ENCODE results near the gene ITPRID2.
"Not testable (repeated sequence)": the region's sequence is repeated elsewhere in the genome, so short reads cannot be mapped to it uniquely, and the experiment has no call there.

The ITPRID2 gene

DNA sequence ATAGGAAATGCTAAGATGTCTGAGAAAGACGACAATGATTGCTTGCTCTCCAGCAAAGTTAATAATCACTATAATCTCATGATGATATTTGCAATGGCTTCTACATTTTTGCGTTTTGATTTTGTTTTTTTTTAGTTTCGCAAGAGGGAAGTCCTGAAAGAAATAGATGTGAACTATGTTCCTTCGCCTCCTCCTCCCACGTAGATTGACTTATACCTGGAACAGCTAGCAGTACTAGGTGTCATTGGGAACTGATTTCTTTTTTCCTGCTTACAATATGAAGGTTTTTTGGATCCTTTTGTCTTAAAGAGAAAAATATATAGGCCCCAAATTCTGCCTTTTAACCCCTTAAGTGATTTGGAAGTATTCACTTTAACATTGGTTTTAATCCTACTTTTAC, 26.7 kb downstream of the ITPRID2 start:
- no peak for DNase-seq

- no peak for DNase-seq
These were observed 31.6 kb downstream of the ITPRID2 start for GRCh38 chr2:181923121-181923520.

DNA sequence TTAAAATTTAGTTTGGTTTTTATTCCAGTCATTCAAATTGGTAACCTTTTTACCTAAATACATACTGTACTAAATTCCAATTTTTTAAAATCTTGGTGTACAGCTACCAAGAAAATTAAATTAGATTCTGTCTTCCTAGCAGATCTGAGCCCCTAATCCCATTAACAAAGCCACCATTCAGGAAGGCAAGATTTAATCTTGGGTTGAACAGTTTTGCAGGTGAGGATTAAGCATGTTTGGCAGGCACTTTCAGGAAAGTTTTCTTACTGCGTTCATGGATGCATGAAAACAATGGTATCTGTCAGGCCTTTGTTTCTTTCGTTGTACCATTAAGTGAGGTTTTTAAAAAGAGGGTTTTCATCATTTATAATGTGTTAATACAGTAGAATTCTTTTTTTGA, 32.8 kb downstream of the ITPRID2 start:
- no peak for DNase-seq

DNA sequence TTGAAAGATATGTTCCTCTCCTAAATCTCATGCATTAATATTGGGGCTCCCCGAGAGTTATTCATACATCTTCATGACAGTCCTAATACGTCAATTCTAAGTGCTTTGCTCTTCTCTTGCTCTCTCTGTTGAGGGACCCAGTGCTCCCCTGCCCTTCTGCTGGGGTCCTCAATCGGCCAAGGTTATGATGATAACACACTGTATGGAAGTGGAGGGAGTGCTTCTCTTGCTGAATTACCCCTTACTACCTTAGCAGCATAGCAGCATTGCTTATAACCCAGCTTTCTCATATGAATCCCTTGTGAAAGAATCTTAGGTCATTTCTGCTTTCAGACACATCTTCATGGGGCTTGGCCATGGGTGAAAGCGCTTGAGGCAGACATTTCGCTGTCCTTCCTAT, 43.2 kb downstream of the ITPRID2 start:
- DNase-seq, result no peak

DNA sequence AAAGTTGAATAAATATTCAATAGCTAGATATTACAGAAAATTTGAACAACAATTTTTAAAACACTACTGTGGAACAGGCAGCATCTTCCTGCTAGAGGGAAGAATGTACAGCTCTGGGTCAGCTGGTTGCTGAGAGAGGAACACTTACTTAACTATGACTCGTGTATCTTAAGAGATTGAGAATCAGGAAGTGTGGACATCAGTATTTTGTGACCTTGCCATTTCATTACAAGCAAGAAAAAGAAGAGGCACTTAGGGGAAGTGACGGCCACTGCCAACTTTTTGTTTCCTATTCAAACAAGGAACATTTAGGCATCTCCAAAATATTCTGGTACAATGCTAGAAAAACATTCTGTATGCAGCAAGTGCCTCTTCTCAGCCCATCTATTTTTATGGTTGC, 45.9 kb downstream of the ITPRID2 start:
- no peak for DNase-seq

DNA sequence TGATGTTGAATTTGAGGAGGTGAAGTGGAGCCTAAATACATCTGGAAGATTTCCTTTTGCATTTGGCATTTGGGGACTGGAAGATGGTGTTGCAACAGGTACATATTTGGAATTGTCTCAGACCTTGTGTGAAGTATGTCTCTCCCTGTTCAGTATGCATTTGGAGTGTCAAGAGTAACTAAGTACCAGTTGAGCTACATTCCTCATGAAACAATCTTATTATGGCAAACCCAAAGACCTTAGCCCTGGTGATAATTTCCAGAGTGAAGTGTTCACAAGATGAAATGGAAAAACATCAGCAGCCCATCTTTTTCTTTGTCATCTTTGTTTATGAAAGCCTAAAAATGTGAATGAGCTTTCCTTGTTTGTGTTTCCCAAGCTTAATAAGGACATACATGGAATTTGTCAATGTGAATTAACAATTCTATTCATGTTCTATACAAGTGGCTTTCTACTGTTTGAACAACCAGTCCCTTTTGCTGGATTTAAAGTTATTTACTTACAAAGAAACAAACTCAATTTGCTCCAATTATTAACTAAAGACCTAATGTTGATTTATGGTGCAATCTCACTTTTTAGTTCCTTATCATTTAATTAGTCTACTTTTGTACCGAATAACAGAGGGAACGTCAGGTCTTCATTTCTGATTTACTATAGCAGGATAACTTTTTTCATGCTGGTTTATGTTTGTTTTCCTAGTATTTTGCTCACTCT, 52.0 kb downstream of the ITPRID2 start:
- no peak for DNase-seq

DNA sequence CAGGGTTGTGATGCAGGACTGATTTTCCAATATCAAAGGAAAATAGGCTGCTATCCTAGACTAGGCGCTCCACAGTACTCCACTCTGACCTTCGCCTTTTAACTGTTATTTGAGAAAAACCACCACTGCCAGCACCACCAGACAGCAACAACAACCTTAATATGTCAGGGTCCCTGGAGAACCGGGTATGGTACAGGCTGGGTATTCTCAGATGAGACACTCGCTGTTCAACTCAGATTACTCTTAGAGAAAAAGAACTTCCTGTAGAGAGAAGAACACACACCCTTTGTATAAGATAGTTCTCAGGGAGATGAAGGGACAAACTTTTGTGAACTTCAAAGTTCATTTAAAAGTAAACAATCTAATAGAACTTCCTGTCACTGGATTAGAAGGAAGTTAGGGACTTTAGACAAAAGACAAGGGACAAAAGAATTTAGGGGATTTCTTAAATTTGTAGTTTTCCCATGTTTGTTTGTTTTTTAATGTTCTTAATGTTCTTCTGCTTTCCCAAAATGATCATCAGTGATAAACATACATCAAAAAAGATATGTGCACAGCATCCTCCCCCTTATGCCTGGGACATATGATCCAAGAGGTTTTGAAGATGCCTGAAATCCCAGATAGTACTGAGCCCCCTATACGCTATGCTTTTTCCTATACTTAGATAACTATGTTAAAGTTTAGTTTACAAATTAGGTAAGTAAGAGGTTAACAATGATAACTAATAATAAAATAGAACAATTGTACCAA, 52.8 kb downstream of the ITPRID2 start:
- no peak for DNase-seq

DNA sequence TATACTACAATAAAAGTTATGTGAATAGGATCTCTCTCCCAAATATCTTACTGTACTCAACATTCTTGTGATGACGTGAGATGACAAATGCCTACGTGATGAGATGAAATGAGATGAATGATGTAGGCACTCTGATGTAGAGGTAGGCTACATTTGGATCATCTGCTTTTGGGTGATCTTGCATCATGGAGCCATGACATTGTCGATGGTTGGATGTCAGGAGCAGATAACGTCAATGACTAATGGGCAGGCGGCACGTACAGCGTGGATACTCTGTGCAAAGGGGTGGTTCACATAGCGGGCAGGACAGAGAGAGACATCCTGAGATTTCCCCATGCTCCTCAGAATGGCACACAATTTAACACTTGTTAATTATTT, 53.4 kb downstream of the ITPRID2 start:
- no peak for DNase-seq

- DNase-seq, result no peak
These were observed 55.1 kb downstream of the ITPRID2 start for GRCh38 chr2:181946444-181947127.

- DNase-seq, result no peak
These were observed 55.7 kb downstream of the ITPRID2 start for GRCh38 chr2:181947273-181947672.

- DNase-seq, result no peak
These were observed 56.7 kb downstream of the ITPRID2 start for GRCh38 chr2:181948227-181948626.

DNA sequence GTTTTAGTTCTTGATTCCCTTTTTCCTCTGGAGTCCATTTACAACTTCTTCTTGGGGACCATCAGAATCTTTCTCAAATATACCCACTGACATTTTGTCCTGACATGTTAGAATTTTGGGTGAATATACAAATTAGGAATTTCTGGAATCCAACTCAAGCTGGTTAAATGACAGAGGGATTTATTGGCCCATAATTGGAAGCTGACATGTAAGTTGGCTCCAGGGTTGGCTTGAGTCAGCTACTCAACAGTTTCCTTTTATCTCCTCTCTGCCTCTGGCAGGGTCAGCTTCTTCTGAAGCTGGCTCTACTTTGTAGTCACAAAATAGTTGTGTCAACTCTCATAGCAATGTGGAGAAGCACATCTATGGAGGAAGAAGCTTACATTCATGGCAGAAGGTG, 57.5 kb downstream of the ITPRID2 start:
- no peak for DNase-seq

DNA sequence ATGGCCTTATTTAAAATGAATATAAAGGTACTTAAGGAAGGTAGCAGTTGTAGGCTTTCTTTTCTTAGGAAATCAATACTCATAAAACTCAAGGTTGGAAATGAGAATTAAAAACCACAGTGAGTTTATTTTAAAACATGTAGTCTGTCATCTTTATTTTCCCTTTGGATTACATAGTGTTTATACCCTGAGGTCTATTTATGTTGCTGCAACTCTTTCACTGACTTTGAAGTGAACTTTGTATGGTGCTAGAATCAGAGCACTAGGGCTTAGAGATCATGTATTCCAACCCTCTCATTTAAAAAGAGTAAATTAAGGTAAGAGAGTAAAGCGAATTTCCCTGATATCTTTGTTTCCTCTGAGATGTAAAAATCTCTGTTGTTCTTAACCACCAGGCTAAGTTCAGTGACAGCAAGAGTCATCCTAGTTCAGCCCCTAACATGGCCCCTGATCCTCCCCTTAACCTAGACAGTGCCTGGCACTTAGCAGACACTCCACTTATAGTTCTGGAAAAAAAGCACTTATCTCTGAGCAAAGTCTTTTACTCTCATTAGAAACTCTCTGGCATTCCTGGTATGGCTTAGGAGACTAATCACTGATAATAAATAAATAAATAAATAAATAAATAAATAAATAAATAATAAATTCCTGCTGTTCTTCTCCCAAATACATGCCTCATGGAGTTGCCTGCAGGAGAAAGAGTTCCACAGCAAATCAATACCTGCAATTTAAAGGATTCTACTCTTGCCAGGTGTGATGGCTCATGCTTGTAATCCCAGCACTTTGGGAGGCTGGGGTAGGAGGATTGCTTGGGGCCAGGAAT, 61.1 kb downstream of the ITPRID2 start:
- DNase-seq, result no peak

DNA sequence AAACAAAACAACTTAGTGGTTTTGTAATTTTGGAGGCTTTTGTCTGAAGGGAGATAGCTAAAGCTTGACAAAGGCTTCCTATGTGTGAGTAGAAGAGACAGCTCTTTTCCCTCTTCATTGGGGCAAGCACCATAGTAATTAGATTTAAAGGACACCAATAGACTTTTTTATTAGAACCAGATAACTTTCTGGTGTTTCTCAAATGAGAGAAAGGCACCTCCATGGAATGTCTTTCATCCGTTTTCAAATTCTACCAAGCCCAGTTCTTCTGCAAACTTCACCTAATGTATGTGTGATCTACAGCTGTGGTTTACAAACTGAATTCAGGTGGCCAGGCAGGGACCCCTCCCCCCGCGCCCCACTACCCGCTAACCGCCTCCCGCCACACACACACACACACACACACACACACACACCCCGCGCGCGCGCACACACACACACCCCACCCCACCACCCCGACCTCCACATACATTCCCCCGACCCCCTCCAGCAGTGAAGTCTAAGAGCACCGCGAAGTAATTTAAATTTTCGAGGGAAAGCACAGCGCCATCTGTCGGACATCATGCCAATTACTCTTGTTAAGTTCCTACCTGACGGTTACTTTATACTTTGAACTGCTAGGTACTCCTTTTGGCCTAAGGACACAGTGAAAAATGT, 62.5 kb downstream of the ITPRID2 start:
- DNase-seq, result no peak

- no peak for DNase-seq
These were observed 63.0 kb downstream of the ITPRID2 start for GRCh38 chr2:181954538-181954883.

DNA sequence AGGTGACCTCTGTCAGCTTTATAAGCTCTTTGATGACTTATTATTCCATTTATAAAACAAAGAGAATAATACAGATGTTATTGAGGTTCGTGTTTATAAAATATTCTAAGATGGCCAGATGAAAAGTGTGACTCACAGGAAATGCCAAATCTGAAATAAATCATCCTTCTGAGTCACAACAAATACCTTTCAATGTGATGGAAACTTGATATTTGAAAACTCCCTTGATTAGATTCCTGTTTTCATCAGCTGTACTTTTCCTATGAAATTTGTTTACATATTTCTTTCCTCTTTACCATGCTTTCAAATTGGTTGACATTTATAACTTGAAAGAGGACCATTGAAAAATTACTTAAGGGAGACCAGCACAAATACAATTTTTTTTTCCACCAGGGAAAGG, 63.5 kb downstream of the ITPRID2 start:
- no peak for DNase-seq

DNA sequence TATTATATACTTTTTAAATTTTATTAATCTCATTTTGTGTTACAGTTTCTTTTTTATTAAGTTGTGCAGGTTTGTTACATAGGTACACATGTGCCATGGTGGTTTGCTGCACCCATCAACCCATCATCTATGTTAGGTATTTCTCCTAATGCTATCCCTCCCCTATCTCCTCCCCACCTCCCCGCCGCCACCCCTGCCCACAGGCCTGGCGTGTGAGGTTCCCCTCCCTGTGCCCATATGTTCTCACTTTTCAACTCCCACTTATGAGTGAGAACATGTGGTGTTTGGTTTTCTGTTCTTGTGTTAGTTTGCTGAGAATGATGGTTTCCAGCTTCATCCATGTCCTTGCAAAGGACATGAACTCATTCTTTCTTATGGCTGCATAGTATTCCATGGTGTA, 64.3 kb downstream of the ITPRID2 start:
- DNase-seq, result not testable (repeated sequence)

DNA sequence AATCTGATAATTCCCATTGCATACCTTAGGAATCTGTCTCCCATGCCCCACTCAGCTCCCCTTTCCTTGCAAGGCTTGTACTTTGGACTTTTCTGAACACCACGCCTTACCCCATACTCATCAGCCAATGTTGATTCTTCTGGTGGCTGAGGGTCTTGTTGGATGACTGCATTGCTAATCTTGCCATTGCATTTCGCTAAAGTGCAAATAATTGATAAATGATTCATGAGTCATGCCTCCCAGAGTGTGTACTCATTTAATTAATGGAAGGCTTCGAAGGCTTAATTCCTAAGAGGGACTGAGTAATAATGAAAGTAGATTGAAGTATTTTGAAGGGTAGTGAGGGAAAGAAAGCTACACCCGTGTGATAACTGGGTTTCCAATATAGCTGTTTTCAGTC, 66.1 kb downstream of the ITPRID2 start:
- DNase-seq, result no peak

- DNase-seq, result no peak
These were observed 67.2 kb downstream of the ITPRID2 start for GRCh38 chr2:181958726-181959125.

- no peak for DNase-seq
These were observed 68.0 kb downstream of the ITPRID2 start for GRCh38 chr2:181959508-181959907.

- DNase-seq, result not testable (repeated sequence)
These were observed 69.6 kb downstream of the ITPRID2 start for GRCh38 chr2:181961167-181961566.

GRCh38 chr2:181962142-181962541, 70.6 kb downstream of the ITPRID2 start:
- no peak for DNase-seq

All from NCI-H1436 treated with DMSO at 0.1 percent for 48 hours (cell line).